Measurements from ENCODE around the gene LSAMP. TPM values are rescaled to one million over a fixed set of nuclear protein-coding genes. Genes with fewer than 3 reads are reported as not detected.

The LSAMP gene
- total RNA-seq, 1 donor from 2014 or later: 18.0 TPM

GRCh38 chr3:115877615-115877899 lies 567.7 kb downstream of the LSAMP start:
- no peak overlapping the region for H3K27ac Mint-ChIP-seq
- Histone ChIP-seq H3K27ac (no peak overlapping the region), H2AFZ (replicated peaks) (no peak overlapping the region), H3K36me3 (no peaks in the 10 kb centered on the region), H3K27me3 (no peaks in the 10 kb centered on the region), H3K9me3 (ENCODE audit: low read depth) (no peaks in the 10 kb centered on the region), H4K20me1 (ENCODE audit: low read depth) (no peaks in the 10 kb centered on the region), H3K4me1 (peaks cover under 1% of the 10 kb centered on the region), H3K79me2 (ENCODE audit: low read depth) (no peaks in the 10 kb centered on the region), H3F3A (ENCODE audit: low read depth) (no peaks in the 10 kb centered on the region), H3K4me3 (no peak overlapping the region), H3K4me2 (no peak overlapping the region), H3K9ac (no peak overlapping the region)
- TF ChIP-seq CTCF (IDR thresholded peaks at IDR 0.05): no peak
- no peak for TF ChIP-seq EZH2phosphoT487 (IDR thresholded peaks at IDR 0.05)
- TF ChIP-seq EZH2 (IDR thresholded peaks at IDR 0.05): no peak
- H3K36me3 Mint-ChIP-seq: no peaks in the 10 kb centered on the region
- no peaks in the 10 kb centered on the region for H3K27me3 Mint-ChIP-seq (ENCODE audit: insufficient read depth, low read depth)
- H3K9me3 Mint-ChIP-seq: no peaks in the 10 kb centered on the region
- H3K4me3 Mint-ChIP-seq: no peak overlapping the region
- peaks cover 2% of the 10 kb centered on the region for H3K4me1 Mint-ChIP-seq
- DNase-seq (ENCODE audit: low spot score): no peak

GRCh38 chr3:115876876-115877614 lies 568.2 kb downstream of the LSAMP start:
- Histone ChIP-seq H3K4me3 (no peak overlapping the region), H3K4me2 (no peak overlapping the region), H3K27ac (no peak overlapping the region), H3K9ac (no peak overlapping the region), H2AFZ (replicated peaks) (no peak overlapping the region), H3K9me3 (ENCODE audit: low read depth) (no peaks in the 10 kb centered on the region), H3K27me3 (no peaks in the 10 kb centered on the region), H3K4me1 (peaks cover 6% of the 10 kb centered on the region), H3K79me2 (ENCODE audit: low read depth) (no peaks in the 10 kb centered on the region), H4K20me1 (ENCODE audit: low read depth) (no peaks in the 10 kb centered on the region), H3K36me3 (no peaks in the 10 kb centered on the region), H3F3A (ENCODE audit: low read depth) (no peaks in the 10 kb centered on the region)
- H3K4me3 Mint-ChIP-seq: no peak overlapping the region
- TF ChIP-seq EZH2phosphoT487 (IDR thresholded peaks at IDR 0.05) (no peak), EZH2 (IDR thresholded peaks at IDR 0.05) (no peak), CTCF (IDR thresholded peaks at IDR 0.05) (no peak)
- no peak for DNase-seq (ENCODE audit: low spot score)
- H3K36me3 Mint-ChIP-seq: no peaks in the 10 kb centered on the region
- peaks cover 6% of the 10 kb centered on the region for H3K4me1 Mint-ChIP-seq
- H3K9me3 Mint-ChIP-seq: no peaks in the 10 kb centered on the region
- no peaks in the 10 kb centered on the region for H3K27me3 Mint-ChIP-seq (ENCODE audit: insufficient read depth, low read depth)
- no peak overlapping the region for H3K27ac Mint-ChIP-seq

- Histone ChIP-seq H3F3A (ENCODE audit: low read depth) (no peaks in the 10 kb centered on the region), H3K4me3 (no peak overlapping the region), H3K4me1 (peaks cover 6% of the 10 kb centered on the region), H3K4me2 (no peak overlapping the region), H3K79me2 (ENCODE audit: low read depth) (no peaks in the 10 kb centered on the region), H2AFZ (replicated peaks) (no peak overlapping the region), H3K9ac (no peak overlapping the region), H4K20me1 (ENCODE audit: low read depth) (no peaks in the 10 kb centered on the region), H3K36me3 (no peaks in the 10 kb centered on the region), H3K27me3 (no peaks in the 10 kb centered on the region), H3K27ac (no peak overlapping the region), H3K9me3 (ENCODE audit: low read depth) (no peaks in the 10 kb centered on the region)
- Mint-ChIP-seq H3K4me3 (no peak overlapping the region), H3K9me3 (no peaks in the 10 kb centered on the region), H3K36me3 (no peaks in the 10 kb centered on the region), H3K27me3 (ENCODE audit: insufficient read depth, low read depth) (no peaks in the 10 kb centered on the region), H3K4me1 (peaks cover 15% of the 10 kb centered on the region), H3K27ac (no peak overlapping the region)
- no peak for DNase-seq (ENCODE audit: low spot score)
- TF ChIP-seq EZH2 (IDR thresholded peaks at IDR 0.05): no peak
- TF ChIP-seq CTCF (IDR thresholded peaks at IDR 0.05): no peak
These were observed 569.8 kb downstream of the LSAMP start for GRCh38 chr3:115875460-115875859.

Measured in neural progenitor cell (in vitro differentiated cells).